Activated naive CD8-positive, alpha-beta T cell treated with anti-CD3 and anti-CD28 coated beads, Interleukin-2, amount 50 U/mL, for 24 hours (primary cell): Measurements from ENCODE around the gene DPYSL4.
"Not testable (repeated sequence)": the region's sequence is repeated elsewhere in the genome, so short reads cannot be mapped to it uniquely, and the experiment has no call there.

Experiments used
- ATAC-seq: fragments of 150-1000 bp; cut with Tn5 transposase; one replicate; pipeline ENCODE4 v1.10.0; 2021
- DNase-seq: peaks from one replicate; pipeline ENCODE4 v3.0.0; 2021
- H3K27ac Mint-ChIP-seq: one replicate; pipeline ENCODE4 v1.8.0; 2021; ENCODE audit warnings: mild to moderate bottlenecking, mixed read lengths
- H3K27me3 Mint-ChIP-seq: one replicate; pipeline ENCODE4 v1.8.0; 2021; ENCODE audit warnings: mixed read lengths
- H3K36me3 Mint-ChIP-seq: one replicate; pipeline ENCODE4 v1.8.0; 2021; ENCODE audit warnings: low read depth, mixed read lengths
- H3K4me1 Mint-ChIP-seq: one replicate; pipeline ENCODE4 v1.8.0; 2021; ENCODE audit warnings: mixed read lengths
- H3K4me3 Mint-ChIP-seq: one replicate; pipeline ENCODE4 v1.8.0; 2021; ENCODE audit warnings: mild to moderate bottlenecking, moderate library complexity, mixed read lengths
- H3K9me3 Mint-ChIP-seq: one replicate; pipeline ENCODE4 v1.8.0; 2021; ENCODE audit warnings: mixed read lengths

DPYSL4 gene

GRCh38 chr10:132207536-132208461 lies 21.1 kb downstream of the DPYSL4 start:
- Mint-ChIP-seq H3K9me3 (no peaks in the 10 kb centered on the region), H3K4me1 (peaks cover 5% of the 10 kb centered on the region), H3K36me3 (peaks cover 7% of the 10 kb centered on the region), H3K27ac (no peak overlapping the region), H3K27me3 (no peaks in the 10 kb centered on the region), H3K4me3 (no peak overlapping the region)
- DNase-seq = no peak
- ATAC-seq = no peak

DNA sequence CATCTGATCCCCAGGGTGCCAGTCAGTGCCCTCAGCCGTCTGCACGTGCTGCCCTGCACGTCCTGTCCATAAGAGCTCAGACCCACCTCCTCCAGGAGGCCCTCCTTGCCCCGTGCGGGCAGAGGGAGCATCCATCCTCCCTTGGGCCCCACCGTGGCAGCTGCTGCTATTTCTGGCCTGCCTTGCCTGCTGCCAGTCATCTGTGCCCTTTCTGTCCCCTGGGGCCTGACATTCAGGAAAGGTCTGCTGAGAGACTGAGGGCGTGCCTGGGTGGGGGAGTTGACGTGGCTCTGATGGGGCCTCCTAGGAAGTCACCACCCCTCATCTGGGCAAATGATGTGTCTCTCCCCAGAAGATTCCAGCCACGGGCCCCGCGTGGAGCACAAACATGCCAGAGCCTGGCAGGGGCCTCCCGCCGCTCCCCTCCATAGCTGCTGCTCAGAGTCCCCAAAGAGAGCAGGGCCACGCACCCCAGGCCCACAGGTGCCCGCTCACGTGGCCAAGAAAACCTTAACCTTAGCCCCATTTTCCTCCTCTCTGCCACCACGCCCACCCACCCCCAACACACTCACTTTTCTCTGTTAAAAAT lies 21.8 kb downstream of the DPYSL4 start:
- Mint-ChIP-seq H3K9me3 (peaks cover 2% of the 10 kb centered on the region), H3K4me1 (peaks cover 5% of the 10 kb centered on the region), H3K4me3 (no peak overlapping the region), H3K36me3 (peaks cover 13% of the 10 kb centered on the region), H3K27me3 (no peaks in the 10 kb centered on the region), H3K27ac (no peak overlapping the region)
- ATAC-seq (peak; percentile 38), DNase-seq (no peak)

GRCh38 chr10:132209130-132209529 lies 22.4 kb downstream of the DPYSL4 start:
- ATAC-seq = no peak
- Mint-ChIP-seq H3K9me3 (peaks cover 7% of the 10 kb centered on the region), H3K27me3 (no peaks in the 10 kb centered on the region), H3K36me3 (peaks cover 17% of the 10 kb centered on the region), H3K4me1 (peaks cover 5% of the 10 kb centered on the region), H3K27ac (no peak overlapping the region), H3K4me3 (no peak overlapping the region)
- DNase-seq = no peak

DNA sequence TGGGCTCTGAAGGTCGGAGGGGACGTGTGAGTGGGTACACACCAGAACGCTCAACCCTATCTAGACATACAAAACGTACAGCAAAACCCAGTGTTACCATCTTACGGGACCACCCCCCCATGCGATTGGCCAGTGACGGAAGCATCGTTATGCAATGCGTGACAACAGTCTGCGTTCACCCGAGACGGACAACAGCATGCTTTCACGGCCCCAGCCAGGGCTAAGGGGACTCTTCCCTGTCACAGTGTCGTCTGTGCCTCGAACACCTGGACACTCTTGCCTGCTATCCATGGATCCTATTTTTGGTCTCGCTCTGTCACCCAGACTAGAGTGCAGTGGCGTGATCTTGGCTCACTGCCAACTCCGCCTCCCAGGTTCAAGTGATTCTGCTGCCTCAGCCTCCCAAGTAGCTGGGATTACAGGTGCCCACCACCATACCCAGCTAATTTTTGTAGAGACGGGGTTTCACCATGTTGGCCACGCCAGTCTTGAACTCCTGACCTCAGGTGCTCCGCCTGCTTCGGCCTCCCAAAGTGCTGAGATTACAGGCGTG lies 23.3 kb downstream of the DPYSL4 start:
- Mint-ChIP-seq H3K27ac (no peak overlapping the region), H3K36me3 (peaks cover 26% of the 10 kb centered on the region), H3K4me3 (no peak overlapping the region), H3K9me3 (peaks cover 13% of the 10 kb centered on the region), H3K27me3 (no peaks in the 10 kb centered on the region), H3K4me1 (peaks cover 5% of the 10 kb centered on the region)
- DNase-seq (no peak), ATAC-seq (no peak)

DNA sequence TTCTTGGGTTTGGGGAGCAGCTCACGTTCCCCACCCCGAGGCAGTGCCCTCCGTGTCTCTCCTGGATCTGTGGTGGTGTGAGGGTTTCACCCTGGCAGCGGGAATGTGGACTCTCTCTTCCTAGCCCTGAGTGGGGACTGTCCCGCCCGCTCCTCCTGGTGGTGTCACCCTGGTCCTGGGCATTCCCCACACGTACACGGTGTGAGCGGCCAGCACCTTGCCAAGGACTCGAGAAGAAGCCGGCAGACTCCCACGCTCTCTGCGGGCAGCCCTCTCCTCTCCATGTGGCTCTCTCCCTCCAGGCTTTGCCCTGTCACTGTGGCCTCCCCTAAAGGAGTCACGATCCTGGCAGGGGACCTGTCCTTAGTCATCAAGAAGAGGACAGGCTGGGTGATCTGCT lies 24.0 kb downstream of the DPYSL4 start:
- ATAC-seq = no peak
- Mint-ChIP-seq H3K27me3 (no peaks in the 10 kb centered on the region), H3K27ac (no peak overlapping the region), H3K9me3 (peaks cover 20% of the 10 kb centered on the region), H3K36me3 (peaks cover 32% of the 10 kb centered on the region), H3K4me3 (no peak overlapping the region), H3K4me1 (peaks cover 5% of the 10 kb centered on the region)
- DNase-seq = no peak

- Mint-ChIP-seq H3K9me3 (peaks cover 21% of the 10 kb centered on the region), H3K36me3 (peaks cover 32% of the 10 kb centered on the region), H3K27ac (no peak overlapping the region), H3K27me3 (no peaks in the 10 kb centered on the region), H3K4me3 (no peak overlapping the region), H3K4me1 (peaks cover 5% of the 10 kb centered on the region)
- DNase-seq (no peak), ATAC-seq (no peak)
Observed at GRCh38 chr10:132211246-132211645, 24.5 kb downstream of the DPYSL4 start.

DNA sequence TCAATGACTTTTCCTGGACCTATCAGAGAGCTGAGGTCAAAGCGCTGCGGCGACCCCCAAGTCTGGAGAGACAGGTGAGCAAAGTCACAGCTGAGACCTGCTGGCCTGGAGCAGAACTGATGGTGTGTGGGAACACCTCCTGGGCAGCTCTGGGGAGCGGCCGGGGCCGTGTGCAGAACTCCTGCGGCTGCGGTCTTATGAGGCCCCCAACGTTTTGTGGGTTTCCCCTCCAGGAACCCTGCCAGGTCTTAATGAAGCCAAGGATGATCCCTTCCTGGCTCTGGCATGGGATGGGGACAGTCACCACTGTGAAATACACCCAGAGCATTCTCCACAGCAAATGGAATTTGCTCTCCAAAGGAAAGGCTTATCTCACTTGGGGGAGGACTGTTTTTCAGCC lies 26.1 kb downstream of the DPYSL4 start:
- Mint-ChIP-seq H3K36me3 (peaks cover 42% of the 10 kb centered on the region), H3K4me1 (peaks cover 5% of the 10 kb centered on the region), H3K9me3 (peaks cover 28% of the 10 kb centered on the region), H3K27ac (no peak overlapping the region), H3K27me3 (no peaks in the 10 kb centered on the region), H3K4me3 (no peak overlapping the region)
- DNase-seq (no peak), ATAC-seq (no peak)

DNA sequence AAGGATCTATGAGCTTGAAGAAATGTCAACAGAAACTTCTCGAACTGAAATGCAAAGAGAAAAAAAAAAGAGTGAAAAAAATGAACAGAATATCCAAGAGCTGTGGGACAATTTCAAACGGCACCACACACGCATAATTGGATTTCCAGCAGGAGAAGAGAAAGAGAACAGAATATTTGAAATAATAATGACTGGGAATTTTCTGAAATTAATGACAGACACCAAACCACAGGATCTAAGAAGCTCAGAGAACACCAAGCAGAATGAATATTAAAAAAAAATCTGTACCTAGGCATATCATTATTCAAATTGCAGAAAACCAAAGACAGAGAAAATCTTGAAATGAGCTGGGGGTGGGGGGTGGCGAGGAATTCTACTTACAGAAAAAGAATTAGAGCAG lies 27.2 kb downstream of the DPYSL4 start:
- Mint-ChIP-seq H3K9me3 (peaks cover 28% of the 10 kb centered on the region), H3K36me3 (peaks cover 49% of the 10 kb centered on the region)
- ATAC-seq = no peak

DNA sequence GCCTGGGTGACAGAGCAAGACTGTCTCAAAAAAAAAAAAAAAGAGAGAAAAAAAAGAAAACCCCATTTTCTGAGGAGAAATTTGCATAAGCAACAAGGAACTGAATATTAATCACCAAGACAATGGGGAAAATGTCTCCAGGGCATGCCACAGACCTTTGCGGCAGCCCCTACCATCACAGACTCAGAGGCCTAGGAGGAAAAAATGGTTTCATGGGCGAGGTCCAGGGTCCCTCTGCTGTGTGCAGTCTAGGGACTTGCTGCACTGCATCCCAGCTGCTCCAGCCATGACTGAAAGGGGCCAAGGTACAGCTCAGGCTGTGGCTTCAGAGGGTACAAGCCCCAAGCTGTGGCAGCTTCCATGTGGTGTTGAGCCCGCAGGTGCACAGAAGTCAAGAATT lies 29.7 kb downstream of the DPYSL4 start:
- not testable (repeated sequence) for ATAC-seq, H3K4me3 Mint-ChIP-seq, H3K27ac Mint-ChIP-seq, H3K4me1 Mint-ChIP-seq, DNase-seq, H3K27me3 Mint-ChIP-seq
- Mint-ChIP-seq H3K9me3 (peaks cover 28% of the 10 kb centered on the region), H3K36me3 (peaks cover 56% of the 10 kb centered on the region)

More for the DNA sequence above, 27.2 kb downstream of the DPYSL4 start:
- H3K27ac Mint-ChIP-seq = no peak overlapping the region
- no peaks in the 10 kb centered on the region for H3K4me1 Mint-ChIP-seq
- no peak for DNase-seq
- H3K4me3 Mint-ChIP-seq = no peak overlapping the region
- H3K27me3 Mint-ChIP-seq = no peaks in the 10 kb centered on the region

DNA sequence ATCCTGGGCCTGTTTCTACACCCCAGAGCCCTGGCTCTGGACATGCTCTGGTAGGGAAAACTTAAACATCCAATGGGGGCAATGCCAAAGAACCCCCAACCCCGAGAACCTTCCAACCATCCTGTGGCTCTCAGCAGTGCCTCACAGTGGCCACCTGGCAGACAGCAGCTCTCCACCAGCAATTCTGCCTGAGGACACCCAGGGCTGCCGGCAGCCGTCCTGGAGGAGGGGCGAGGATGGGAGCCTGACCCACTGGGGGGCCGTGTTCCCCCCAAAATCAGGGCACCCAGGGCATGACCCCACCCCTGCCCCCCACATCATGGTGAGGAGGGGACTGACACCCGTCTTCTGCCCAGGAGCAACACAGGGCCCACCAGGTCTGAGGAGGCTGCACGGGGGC lies 32.7 kb downstream of the DPYSL4 start:
- Mint-ChIP-seq H3K27ac (no peak overlapping the region), H3K27me3 (no peaks in the 10 kb centered on the region), H3K4me3 (no peak overlapping the region), H3K4me1 (peaks cover 1% of the 10 kb centered on the region), H3K9me3 (peaks cover 18% of the 10 kb centered on the region), H3K36me3 (peaks cover 35% of the 10 kb centered on the region)
- DNase-seq (no peak), ATAC-seq (no peak)

DNA sequence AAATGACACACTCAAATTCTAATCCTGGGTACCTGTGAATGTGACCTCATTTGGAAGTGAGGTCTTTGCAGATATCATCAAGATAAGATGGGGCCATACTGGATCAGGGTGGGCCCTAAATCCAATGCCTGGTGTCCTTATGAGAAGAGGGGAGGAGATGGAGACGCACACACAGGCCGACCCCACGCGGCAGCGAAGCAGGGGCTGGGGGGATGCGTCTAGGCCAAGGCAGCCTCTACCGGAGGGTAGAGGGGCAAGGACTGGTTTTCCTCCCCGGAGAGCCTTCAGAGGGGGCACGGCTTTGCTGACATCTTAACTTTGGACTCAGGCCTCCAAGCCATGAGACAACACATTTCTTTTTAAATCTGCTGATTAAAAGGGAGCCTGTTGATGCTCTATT lies 33.3 kb downstream of the DPYSL4 start:
- Mint-ChIP-seq H3K9me3 (peaks cover 15% of the 10 kb centered on the region), H3K27me3 (no peaks in the 10 kb centered on the region), H3K4me1 (peaks cover 1% of the 10 kb centered on the region), H3K27ac (no peak overlapping the region), H3K4me3 (no peak overlapping the region), H3K36me3 (peaks cover 30% of the 10 kb centered on the region)
- no peak for DNase-seq
- ATAC-seq = no peak

- ATAC-seq, H3K9me3 Mint-ChIP-seq, H3K4me1 Mint-ChIP-seq, H3K27me3 Mint-ChIP-seq, DNase-seq, H3K27ac Mint-ChIP-seq, H3K4me3 Mint-ChIP-seq: not testable (repeated sequence)
- H3K36me3 Mint-ChIP-seq = peaks cover 23% of the 10 kb centered on the region
Observed at GRCh38 chr10:132220996-132221395, 34.2 kb downstream of the DPYSL4 start.

- H3K36me3 Mint-ChIP-seq = peaks cover 18% of the 10 kb centered on the region
- H3K27ac Mint-ChIP-seq = no peak overlapping the region
- no peak for ATAC-seq
- peaks cover under 1% of the 10 kb centered on the region for H3K9me3 Mint-ChIP-seq
- H3K4me1 Mint-ChIP-seq = peaks cover 1% of the 10 kb centered on the region
- no peak for DNase-seq
- no peak overlapping the region for H3K4me3 Mint-ChIP-seq
- no peaks in the 10 kb centered on the region for H3K27me3 Mint-ChIP-seq
Observed at GRCh38 chr10:132222726-132223125, 36.0 kb downstream of the DPYSL4 start.

GRCh38 chr10:132223156-132223590 lies 36.4 kb downstream of the DPYSL4 start:
- Mint-ChIP-seq H3K9me3 (no peaks in the 10 kb centered on the region), H3K4me3 (no peak overlapping the region), H3K27ac (no peak overlapping the region), H3K27me3 (no peaks in the 10 kb centered on the region), H3K36me3 (peaks cover 16% of the 10 kb centered on the region), H3K4me1 (peaks cover 1% of the 10 kb centered on the region)
- ATAC-seq (peak; percentile 87), DNase-seq (peak; percentile 71)
